GM21786 (cell line): ENCODE data around the gene BORCS6.

Experiments used
- ATAC-seq: cut with Tn5 transposase; IDR thresholded peaks from one replicate; pipeline ENCODE4 v1.9.1; 2021; ENCODE audit not compliant: unreplicated experiment

BORCS6 gene

GRCh38 chr17:8155996-8156245, 34.1 kb downstream of the BORCS6 start:
- ATAC-seq, result no peak

- no peak for ATAC-seq
Observed at GRCh38 chr17:8155231-8155995, 34.6 kb downstream of the BORCS6 start.

- no peak for ATAC-seq
Observed at GRCh38 chr17:8154608-8155155, 35.3 kb downstream of the BORCS6 start.

- no peak for ATAC-seq
Observed at GRCh38 chr17:8153957-8154607, 35.9 kb downstream of the BORCS6 start.

- ATAC-seq, result no peak
Observed at GRCh38 chr17:8153525-8153956, 36.4 kb downstream of the BORCS6 start.

- no peak for ATAC-seq
Observed at GRCh38 chr17:8153031-8153451, 36.9 kb downstream of the BORCS6 start.

- no peak for ATAC-seq
Observed at GRCh38 chr17:8152112-8152775, 37.7 kb downstream of the BORCS6 start, which contains the start of gene PER1. TSS of gene PER1 (minus strand) at chr17:8152404. CDS start at chr17:8150706, 1,698 bp downstream.

- no peak for ATAC-seq
Observed at GRCh38 chr17:8151641-8152111, 38.3 kb downstream of the BORCS6 start.

GRCh38 chr17:8151120-8151640, 38.8 kb downstream of the BORCS6 start:
- ATAC-seq, result peak; percentile 35

GRCh38 chr17:8150194-8151119, 39.5 kb downstream of the BORCS6 start:
- ATAC-seq, result no peak

GRCh38 chr17:8149419-8150193, 40.4 kb downstream of the BORCS6 start:
- ATAC-seq, result no peak

GRCh38 chr17:8148560-8148959, 41.4 kb downstream of the BORCS6 start:
- no peak for ATAC-seq

- no peak for ATAC-seq
Observed at GRCh38 chr17:8147805-8148404, 42.1 kb downstream of the BORCS6 start.

- no peak for ATAC-seq
Observed at GRCh38 chr17:8147141-8147804, 42.7 kb downstream of the BORCS6 start.

- ATAC-seq, result no peak
Observed at GRCh38 chr17:8146381-8147140, 43.4 kb downstream of the BORCS6 start.

GRCh38 chr17:8145811-8146210, 44.2 kb downstream of the BORCS6 start:
- no peak for ATAC-seq

- no peak for ATAC-seq
Observed at GRCh38 chr17:8144401-8145231, 45.4 kb downstream of the BORCS6 start.
